T follicular helper cell (primary cell): ENCODE data around the gene PEX11G.
"Not testable (repeated sequence)": the region's sequence is repeated elsewhere in the genome, so short reads cannot be mapped to it uniquely, and the experiment has no call there.

Experiments used
- DNase-seq: peaks from one replicate; pipeline ENCODE4 v3.0.0-alpha.2; 2020; ENCODE audit warnings: low read depth

The PEX11G gene

DNA sequence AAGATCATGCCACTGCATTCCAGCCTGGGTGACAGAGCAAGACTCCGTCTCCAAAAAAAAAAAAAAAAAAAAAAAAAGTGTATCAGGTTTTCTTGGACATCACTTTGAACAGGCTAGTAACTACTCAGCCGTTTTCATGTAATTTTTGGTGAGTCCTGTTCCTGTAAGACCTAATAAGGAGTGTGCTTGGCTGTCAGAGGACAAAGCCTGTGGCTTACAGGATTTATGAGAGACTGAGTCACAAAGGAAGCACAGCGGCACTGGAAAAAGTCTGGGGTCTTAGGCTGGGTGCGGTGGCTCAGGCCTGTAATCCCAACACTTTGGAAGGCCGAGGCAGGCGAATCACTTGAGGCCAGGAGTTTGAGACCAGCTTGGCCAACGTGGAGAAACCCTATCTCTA lies 55.4 kb downstream of the PEX11G start:
- DNase-seq, result not testable (repeated sequence)

GRCh38 chr19:7429638-7430282 lies 59.1 kb downstream of the PEX11G start:
- DNase-seq, result no peak

DNA sequence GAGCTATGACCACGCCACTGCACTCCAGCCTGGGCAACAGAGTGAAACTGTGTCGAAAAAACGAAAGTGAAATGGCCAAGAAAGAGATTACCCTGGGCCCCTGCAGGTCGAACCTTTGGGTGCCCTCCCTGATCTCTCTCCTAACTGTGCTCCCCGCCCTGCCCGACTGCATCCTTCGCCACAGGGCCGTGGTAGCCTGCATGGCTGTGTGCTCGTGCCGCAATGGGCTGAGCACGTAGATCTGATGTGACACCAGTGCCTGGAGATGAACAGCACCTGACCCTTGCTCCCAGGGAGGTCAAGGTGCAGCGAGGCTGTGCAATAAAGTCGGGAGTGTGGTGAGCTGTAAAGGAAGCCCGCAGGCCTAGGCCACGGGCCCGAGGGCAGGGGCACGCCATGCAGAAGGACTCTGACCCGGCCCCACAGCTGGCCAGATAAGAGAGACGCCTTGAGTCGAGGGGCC lies 60.2 kb downstream of the PEX11G start:
- no peak for DNase-seq

DNA sequence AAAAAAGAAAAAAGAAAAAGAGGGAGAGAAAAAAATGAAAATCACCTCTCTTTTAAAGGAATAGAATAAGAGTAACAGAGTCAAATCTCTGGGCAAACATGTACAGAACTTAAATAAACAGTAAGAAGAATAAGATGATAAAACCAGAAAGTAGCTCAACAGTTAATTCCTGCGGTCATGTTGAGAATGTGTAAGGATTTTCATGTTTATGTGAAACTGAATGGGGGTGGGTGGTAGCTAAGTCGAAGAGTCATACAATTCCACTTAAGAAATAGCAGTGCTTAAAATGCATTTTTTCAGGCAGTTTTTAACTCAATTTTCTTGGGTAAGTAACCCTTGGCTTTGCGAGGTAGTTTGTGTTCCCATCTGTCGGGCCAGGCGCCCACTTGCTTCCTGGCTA lies 60.9 kb downstream of the PEX11G start:
- no peak for DNase-seq

GRCh38 chr19:7426986-7427385 lies 61.8 kb downstream of the PEX11G start:
- DNase-seq, result no peak
